ENCODE data around the gene ADGRG7.

The ADGRG7 gene

DNA sequence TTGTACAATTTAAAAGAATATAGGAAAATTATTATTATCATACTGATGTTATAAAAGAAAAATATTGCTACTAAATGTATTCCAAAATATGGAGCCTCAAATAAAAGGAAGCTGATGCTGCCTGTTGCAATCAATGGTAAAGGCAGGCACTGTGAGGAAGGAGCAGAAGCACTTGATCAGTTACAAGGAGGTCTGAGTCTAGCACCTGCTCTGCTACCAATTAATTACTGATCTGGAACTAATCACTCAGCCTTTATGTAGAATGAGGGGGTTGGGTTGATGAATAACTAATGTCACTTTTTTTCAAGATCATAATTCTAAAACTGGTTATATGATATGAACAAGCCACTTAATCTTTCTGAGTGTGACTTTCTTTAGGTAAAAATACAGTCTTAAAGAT is 5.5 kb downstream of the ADGRG7 start:
- no peaks in the 10 kb centered on the region for H4K20me1 ChIP-seq
- no peak overlapping the region for H3K27ac ChIP-seq
- H3K4me2 ChIP-seq = no peak overlapping the region
- H3K4me1 ChIP-seq = no peaks in the 10 kb centered on the region
- no peaks in the 10 kb centered on the region for H3K9me3 ChIP-seq
- H3K27me3 ChIP-seq = no peaks in the 10 kb centered on the region
- no peak overlapping the region for H3K9ac ChIP-seq
- H3K36me3 ChIP-seq = no peaks in the 10 kb centered on the region
- H3K4me3 ChIP-seq = no peak overlapping the region
- TF ChIP-seq Cebpa-rat (IDR thresholded peaks at IDR 0.05) = no peak

- H4K20me1 ChIP-seq = no peaks in the 10 kb centered on the region
- no peak overlapping the region for H3K4me3 ChIP-seq
- H3K27me3 ChIP-seq = no peaks in the 10 kb centered on the region
- H3K36me3 ChIP-seq = no peaks in the 10 kb centered on the region
- no peaks in the 10 kb centered on the region for H3K4me1 ChIP-seq
- H3K4me2 ChIP-seq = no peak overlapping the region
- H3K9ac ChIP-seq = no peak overlapping the region
- H3K27ac ChIP-seq = no peak overlapping the region
- H3K9me3 ChIP-seq = no peaks in the 10 kb centered on the region
- no peak for TF ChIP-seq Cebpa-rat (IDR thresholded peaks at IDR 0.05)
Observed at GRCh38 chr3:100615684-100616083, 6.3 kb downstream of the ADGRG7 start.

DNA sequence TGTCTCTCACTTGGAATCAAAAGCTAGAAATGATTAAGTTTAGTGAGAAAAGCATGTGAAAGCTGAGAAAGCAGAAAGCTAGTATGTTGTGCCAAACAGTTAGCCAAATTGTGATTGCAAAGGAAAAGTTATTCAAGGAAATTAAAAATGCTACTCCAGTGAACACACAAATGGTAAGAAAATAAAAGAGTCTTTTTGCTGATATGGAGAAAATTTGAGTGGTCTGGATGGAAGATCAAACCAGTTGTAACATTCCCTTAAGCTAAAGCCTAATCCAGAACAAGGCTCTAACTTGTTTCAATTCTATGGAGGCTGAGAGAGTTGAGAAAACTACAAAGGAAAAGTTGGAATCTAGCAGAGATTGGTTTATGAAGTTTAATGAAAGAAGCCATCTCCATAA is 11.8 kb downstream of the ADGRG7 start:
- Histone ChIP-seq H3K27ac (no peak overlapping the region), H3K9ac (no peak overlapping the region), H3K9me3 (peaks cover 5% of the 10 kb centered on the region), H3K4me1 (no peaks in the 10 kb centered on the region), H3K4me3 (no peak overlapping the region), H3K36me3 (no peaks in the 10 kb centered on the region), H3K4me2 (no peak overlapping the region), H4K20me1 (no peaks in the 10 kb centered on the region), H3K27me3 (no peaks in the 10 kb centered on the region)
- TF ChIP-seq Cebpa-rat (IDR thresholded peaks at IDR 0.05) = no peak

DNA sequence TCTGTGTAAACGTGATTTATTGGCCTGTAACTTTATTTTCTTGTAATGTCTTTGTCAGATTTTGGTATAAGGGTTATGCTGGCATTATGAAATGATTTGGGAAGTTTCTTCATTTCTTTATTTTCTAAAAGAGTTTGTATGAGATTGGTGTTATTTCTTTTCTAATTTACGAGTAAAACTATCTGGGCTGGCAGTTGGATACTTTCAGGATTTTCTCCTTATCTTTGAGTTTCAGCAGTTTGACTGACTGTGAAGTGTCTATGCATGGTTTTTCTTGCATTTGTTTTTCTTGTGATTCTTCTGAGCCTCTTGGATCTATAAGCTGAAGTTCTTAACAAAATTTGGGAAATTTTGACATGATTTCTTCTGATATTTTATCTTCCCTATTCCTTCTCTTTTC is 18.1 kb downstream of the ADGRG7 start:
- no peak overlapping the region for H3K9ac ChIP-seq
- no peaks in the 10 kb centered on the region for H3K36me3 ChIP-seq
- no peaks in the 10 kb centered on the region for H3K27me3 ChIP-seq
- no peak overlapping the region for H3K27ac ChIP-seq
- H3K9me3 ChIP-seq = peaks cover 5% of the 10 kb centered on the region
- H3K4me2 ChIP-seq = no peak overlapping the region
- H4K20me1 ChIP-seq = no peaks in the 10 kb centered on the region
- TF ChIP-seq Cebpa-rat (IDR thresholded peaks at IDR 0.05) = no peak
- H3K4me1 ChIP-seq = no peaks in the 10 kb centered on the region
- H3K4me3 ChIP-seq = no peak overlapping the region

DNA sequence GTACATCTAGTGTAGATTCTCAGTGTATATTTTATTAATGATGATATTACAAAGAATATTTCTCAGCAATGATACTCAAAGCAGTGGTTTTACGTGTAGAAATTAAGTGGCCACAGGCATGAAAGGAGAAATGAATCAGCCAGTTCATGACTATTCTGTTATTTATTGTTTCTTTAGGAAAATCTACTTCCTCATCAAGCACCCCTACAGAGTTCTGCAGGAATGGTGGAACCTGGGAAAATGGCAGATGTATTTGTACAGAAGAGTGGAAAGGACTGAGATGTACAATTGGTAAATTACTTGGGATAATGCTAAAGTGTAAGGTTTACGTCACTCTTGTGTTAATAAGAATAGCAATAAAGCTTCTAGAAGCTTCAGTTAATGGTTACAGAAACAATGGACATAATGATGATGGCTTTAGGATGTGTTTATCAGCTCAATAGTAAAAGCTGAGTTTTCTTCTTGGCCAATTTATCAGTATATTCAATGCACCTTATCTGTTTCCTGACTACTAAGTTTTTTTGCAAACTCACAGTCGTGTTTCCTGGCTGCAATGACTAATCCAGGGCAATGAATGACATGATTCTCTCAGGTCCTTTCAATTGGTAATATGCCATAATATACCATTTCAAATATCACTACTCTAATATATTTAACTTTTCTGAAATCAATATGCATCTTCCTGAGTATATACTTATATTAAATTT is 20.2 kb downstream of the ADGRG7 start:
- TF ChIP-seq Cebpa-rat (IDR thresholded peaks at IDR 0.05) = no peak
- H3K36me3 ChIP-seq = no peaks in the 10 kb centered on the region
- no peaks in the 10 kb centered on the region for H4K20me1 ChIP-seq
- no peak overlapping the region for H3K9ac ChIP-seq
- peaks cover 4% of the 10 kb centered on the region; the same call in 1 of the 2 replicates for H3K4me1 ChIP-seq
- H3K27ac ChIP-seq = no peak overlapping the region
- H3K4me3 ChIP-seq = no peak overlapping the region
- peaks cover 2% of the 10 kb centered on the region for H3K9me3 ChIP-seq
- H3K4me2 ChIP-seq = no peak overlapping the region
- no peaks in the 10 kb centered on the region for H3K27me3 ChIP-seq

GRCh38 chr3:100630664-100631063 is 21.3 kb downstream of the ADGRG7 start:
- Histone ChIP-seq H3K4me2 (no peak overlapping the region), H3K36me3 (no peaks in the 10 kb centered on the region), H3K4me3 (no peak overlapping the region), H3K9ac (no peak overlapping the region), H3K9me3 (no peaks in the 10 kb centered on the region), H4K20me1 (no peaks in the 10 kb centered on the region), H3K4me1 (peaks cover 10% of the 10 kb centered on the region), H3K27me3 (no peaks in the 10 kb centered on the region), H3K27ac (no peak overlapping the region)
- no peak for TF ChIP-seq Cebpa-rat (IDR thresholded peaks at IDR 0.05)

GRCh38 chr3:100631236-100631635 is 21.8 kb downstream of the ADGRG7 start:
- H3K9me3 ChIP-seq = no peaks in the 10 kb centered on the region
- no peaks in the 10 kb centered on the region for H4K20me1 ChIP-seq
- no peak overlapping the region for H3K4me2 ChIP-seq
- H3K27me3 ChIP-seq = no peaks in the 10 kb centered on the region
- TF ChIP-seq Cebpa-rat (IDR thresholded peaks at IDR 0.05) = no peak
- H3K27ac ChIP-seq = no peak overlapping the region
- peaks cover 10% of the 10 kb centered on the region for H3K4me1 ChIP-seq
- no peak overlapping the region for H3K9ac ChIP-seq
- no peaks in the 10 kb centered on the region for H3K36me3 ChIP-seq
- no peak overlapping the region for H3K4me3 ChIP-seq

DNA sequence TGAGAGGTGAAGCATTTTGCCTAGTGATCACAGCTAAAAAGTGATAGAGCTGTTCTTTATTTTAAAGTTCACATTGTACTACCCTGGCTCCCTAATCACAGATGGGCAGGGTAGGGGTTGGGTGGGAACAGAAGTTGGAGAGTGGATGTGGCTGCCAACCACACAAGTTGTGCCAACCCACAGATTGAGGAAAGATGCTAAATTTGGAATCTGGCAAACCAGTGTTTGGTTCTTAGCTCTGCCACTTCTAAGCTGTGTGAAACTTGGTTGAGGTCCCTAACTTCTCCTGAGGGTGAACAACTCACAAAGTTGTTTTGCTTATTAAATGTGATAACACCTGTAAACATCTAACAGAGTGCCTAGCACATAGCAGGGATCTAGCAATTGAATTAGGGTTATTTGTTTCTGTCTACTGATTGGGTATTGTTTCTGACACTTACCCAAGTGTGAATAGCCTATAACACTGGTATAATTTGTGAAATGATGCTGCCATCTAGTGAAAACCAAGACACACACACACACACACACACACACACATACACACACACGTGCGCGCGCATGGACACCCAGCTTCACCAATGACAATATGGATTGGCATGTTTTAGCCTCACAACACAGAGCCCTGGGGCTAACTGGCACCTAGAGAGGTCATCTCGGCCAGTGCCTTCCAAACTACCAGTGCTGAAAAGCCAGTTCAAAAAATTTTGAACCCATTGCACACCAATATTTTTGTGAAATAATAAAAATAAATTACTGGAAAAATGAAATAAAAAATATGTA is 25.3 kb downstream of the ADGRG7 start:
- Histone ChIP-seq H3K4me2 (peak overlapping the region; percentile 24), H3K4me3 (no peak overlapping the region)
- TF ChIP-seq Cebpa-rat (IDR thresholded peaks at IDR 0.05) = no peak

GRCh38 chr3:100635273-100635701 is 25.9 kb downstream of the ADGRG7 start:
- Histone ChIP-seq H3K4me1 (peaks cover 10% of the 10 kb centered on the region), H3K36me3 (no peaks in the 10 kb centered on the region), H3K27ac (no peak overlapping the region), H3K9me3 (no peaks in the 10 kb centered on the region), H3K27me3 (no peaks in the 10 kb centered on the region), H4K20me1 (no peaks in the 10 kb centered on the region), H3K4me3 (no peak overlapping the region), H3K9ac (no peak overlapping the region), H3K4me2 (no peak overlapping the region)
- TF ChIP-seq Cebpa-rat (IDR thresholded peaks at IDR 0.05) = no peak

More for the DNA sequence above, 25.3 kb downstream of the ADGRG7 start:
- Histone ChIP-seq H3K9ac (no peak overlapping the region), H4K20me1 (no peaks in the 10 kb centered on the region), H3K9me3 (no peaks in the 10 kb centered on the region), H3K36me3 (no peaks in the 10 kb centered on the region), H3K27ac (no peak overlapping the region), H3K4me1 (peaks cover 10% of the 10 kb centered on the region), H3K27me3 (no peaks in the 10 kb centered on the region)

GRCh38 chr3:100637197-100637631 is 27.8 kb downstream of the ADGRG7 start:
- Histone ChIP-seq H3K4me3 (no peak overlapping the region), H3K36me3 (no peaks in the 10 kb centered on the region), H3K9ac (no peak overlapping the region), H3K27ac (no peak overlapping the region), H3K4me1 (peaks cover 16% of the 10 kb centered on the region), H4K20me1 (no peaks in the 10 kb centered on the region), H3K9me3 (no peaks in the 10 kb centered on the region), H3K4me2 (no peak overlapping the region), H3K27me3 (no peaks in the 10 kb centered on the region)
- no peak for TF ChIP-seq Cebpa-rat (IDR thresholded peaks at IDR 0.05)

All from BLaER1 (cell line).